NK-92 (cell line): ENCODE data around the gene APOL2.
"Not testable (repeated sequence)": the region's sequence is repeated elsewhere in the genome, so short reads cannot be mapped to it uniquely, and the experiment has no call there.

Experiments used
- DNase-seq: peaks from one replicate; lab custom pipeline; 2025; ENCODE audit not compliant: unreplicated experiment; lab: John Stamatoyannopoulos, UW

APOL2 gene

GRCh38 chr22:36263886-36264664, 24.7 kb upstream of the APOL2 start:
- not testable (repeated sequence) for DNase-seq

- DNase-seq = not testable (repeated sequence)
Measured at GRCh38 chr22:36263216-36263673, 23.9 kb upstream of the APOL2 start.

GRCh38 chr22:36262307-36262706, 23.0 kb upstream of the APOL2 start:
- DNase-seq = not testable (repeated sequence)

GRCh38 chr22:36261675-36262074, 22.3 kb upstream of the APOL2 start:
- DNase-seq = not testable (repeated sequence)

- no peak for DNase-seq
Measured at GRCh38 chr22:36259615-36260300, 20.4 kb upstream of the APOL2 start.

GRCh38 chr22:36258701-36259614, 19.6 kb upstream of the APOL2 start:
- DNase-seq = no peak

- DNase-seq = no peak
Measured at GRCh38 chr22:36257948-36258670, 18.8 kb upstream of the APOL2 start.

GRCh38 chr22:36257308-36257707, 18.0 kb upstream of the APOL2 start:
- no peak for DNase-seq

GRCh38 chr22:36256478-36256877, 17.2 kb upstream of the APOL2 start:
- no peak for DNase-seq

- DNase-seq = not testable (repeated sequence)
Measured at GRCh38 chr22:36255572-36255971, 16.2 kb upstream of the APOL2 start.

- no peak for DNase-seq
Measured at GRCh38 chr22:36253523-36254490, 14.5 kb upstream of the APOL2 start.

- no peak for DNase-seq
Measured at GRCh38 chr22:36252754-36253522, 13.6 kb upstream of the APOL2 start, which contains the start of gene APOL1. Gene APOL1 (plus strand): TSS chr22:36253133. CDS start chr22:36254956, 1,823 bp downstream.

GRCh38 chr22:36251979-36252608, 12.8 kb upstream of the APOL2 start:
- DNase-seq = not testable (repeated sequence)

- DNase-seq = not testable (repeated sequence)
Measured at GRCh38 chr22:36250292-36250960, 11.1 kb upstream of the APOL2 start.

GRCh38 chr22:36249160-36249559, 9.8 kb upstream of the APOL2 start:
- no peak for DNase-seq

GRCh38 chr22:36247955-36248354, 8.6 kb upstream of the APOL2 start:
- DNase-seq = no peak

- DNase-seq = no peak
Measured at GRCh38 chr22:36246718-36247117, 7.4 kb upstream of the APOL2 start.
